Kidney (tissue), 14 donors: ENCODE results near the gene SNX6. TPM values are rescaled to one million over a fixed set of nuclear protein-coding genes. Genes with fewer than 3 reads are reported as not detected.

ENCODE experiments used
- DNase-seq, 5 donors: peaks; one replicate each; pipeline ENCODE4 v3.0.0-alpha.2; 2013 to 2020
- FAIRE-seq: peaks from 2 replicates; lab custom pipeline; 2012; peaks lifted over from hg19 to GRCh38; lab: Jason Lieb, UNC
- H3K27ac ChIP-seq, 2 donors: one replicate each; pipeline ENCODE4 v1.7.0; 2013; ENCODE audit warnings: low read depth in 2 of 2, low read length in 2 of 2, inconsistent platforms in 1 of 2
- H3K27me3 ChIP-seq: one replicate; pipeline ENCODE4 v1.7.1; 2013; ENCODE audit warnings: low read length, inconsistent platforms; ENCODE audit not compliant: control insufficient read depth, insufficient read depth
- H3K36me3 ChIP-seq, 3 donors: one replicate each; pipeline versions ENCODE4 v1.7.0 to v1.7.1; 2013; ENCODE audit warnings: low read length in 3 of 3, control low read depth in 1 of 3, inconsistent platforms in 1 of 3; ENCODE audit not compliant: insufficient read depth in 3 of 3, control insufficient read depth in 2 of 3
- H3K4me1 ChIP-seq, 3 donors: one replicate each; pipeline versions ENCODE4 v1.7.0 to v1.7.1; 2013; ENCODE audit warnings: low read length in 3 of 3, inconsistent platforms in 1 of 3, low read depth in 1 of 3; ENCODE audit not compliant: control insufficient read depth in 2 of 3, insufficient read depth in 2 of 3
- H3K4me3 ChIP-seq, 3 donors: one replicate each; pipeline versions ENCODE4 v1.7.0 to v1.8.1; 2013; ENCODE audit warnings: low read length in 3 of 3, control low read depth in 1 of 3, inconsistent platforms in 1 of 3
- H3K9ac ChIP-seq, 3 donors: one replicate each; pipeline versions ENCODE4 v1.7.0 to v1.7.1; 2013; ENCODE audit warnings: low read length in 3 of 3, control low read depth in 1 of 3, inconsistent platforms in 1 of 3
- H3K9me3 ChIP-seq, 3 donors: one replicate each; pipeline versions ENCODE4 v1.7.0 to v1.7.1; 2013; ENCODE audit warnings: low read length in 3 of 3, control low read depth in 1 of 3, inconsistent platforms in 1 of 3; ENCODE audit not compliant: control insufficient read depth in 2 of 3, insufficient read depth in 1 of 3
- CTCF ChIP-seq: IDR thresholded peaks from 3 replicates; pipeline ENCODE4 v1.5.1; 2012; ENCODE audit warnings: mild to moderate bottlenecking, moderate library complexity, borderline replicate concordance; ENCODE audit not compliant: insufficient read depth; ENCODE audit errors: extremely low read depth
- intact Hi-C: fragments of 100-400 bp; cut with DNase I; formaldehyde crosslinking; loops from one replicate; pipeline ENCODE4 v1.11.1; 2022
- polyA plus RNA-seq: library from polyadenylated mRNA; stranded (reverse); fragments of 350-450 nt; fragmentation: Illumina TruSeq; extraction: RNeasy Lipid Tissue Mini Kit (QIAGEN cat#74804); gene quantifications from one replicate; pipeline ENCODE4 v1.2.3, GENCODE V29; 2014; ENCODE audit warnings: low read depth, low replicate concordance; ENCODE audit not compliant: insufficient read depth
- total RNA-seq: library from RNA; stranded (reverse); fragmentation: NEBNext Ultra II Directional; extraction: Animal tissue kit (Norgen Biotek cat#: 25700); gene quantifications from one replicate; pipeline ENCODE4 v1.2.1, GENCODE V29; 2021
- donor health status: control.
- donor health status: control.
- donor health status: control.
- donor health status: control.
- donor health status: control.
- donor health status: DM: yes; HTN: yes; CAD: no.
- donor health status: Normal renal cell carcinoma (clear cell type).

SNX6 gene
- total and polyA plus RNA-seq, 2 donors from 2014 or later: 46.1 to 83.2 TPM

GRCh38 chr14:34649344-34649743, 19.4 kb upstream of the SNX6 start:
- no peaks in the 10 kb centered on the region for H3K36me3 ChIP-seq
- DNase-seq: no peak
- no peaks in the 10 kb centered on the region for H3K4me1 ChIP-seq
- no peak for FAIRE-seq
- intact Hi-C loops: no loop called here
- H3K9me3 ChIP-seq: peaks cover 0 to 2% (median 0%) of the 10 kb centered on the region in 3 donors
- H3K27ac ChIP-seq: no peak overlapping the region
- no peak for TF ChIP-seq CTCF
- no peaks in the 10 kb centered on the region for H3K27me3 ChIP-seq
- no peak overlapping the region for H3K4me3 ChIP-seq
- H3K9ac ChIP-seq: no peak overlapping the region

GRCh38 chr14:34646570-34647255, 16.8 kb upstream of the SNX6 start:
- DNase-seq (no peak), FAIRE-seq (no peak)
- Histone ChIP-seq H3K9ac (no peak overlapping the region), H3K9me3 (peaks cover 0 to 2% (median 0%) of the 10 kb centered on the region in 3 donors), H3K36me3 (no peaks in the 10 kb centered on the region), H3K27ac (no peak overlapping the region), H3K4me3 (no peak overlapping the region), H3K27me3 (no peaks in the 10 kb centered on the region), H3K4me1 (no peaks in the 10 kb centered on the region)
- intact Hi-C loops: no loop called here
- TF ChIP-seq CTCF: no peak

GRCh38 chr14:34643361-34643760, 13.4 kb upstream of the SNX6 start:
- FAIRE-seq (no peak), DNase-seq (no peak)
- intact Hi-C loops: no loop called here
- H3K4me1 ChIP-seq: no peaks in the 10 kb centered on the region
- H3K9ac ChIP-seq: no peak overlapping the region
- no peaks in the 10 kb centered on the region for H3K36me3 ChIP-seq
- TF ChIP-seq CTCF: no peak
- H3K27ac ChIP-seq: no peak overlapping the region
- H3K27me3 ChIP-seq: no peaks in the 10 kb centered on the region
- no peak overlapping the region for H3K4me3 ChIP-seq
- H3K9me3 ChIP-seq: no peaks in the 10 kb centered on the region
